Skin of body (tissue), 2 donors: ENCODE data around the gene NUDT14. TPM values are rescaled to one million over a fixed set of nuclear protein-coding genes. Genes with fewer than 3 reads are reported as not detected.

Experiments used
- DNase-seq: peaks from one replicate; lab custom pipeline; 2025; lab: John Stamatoyannopoulos, UW
- total RNA-seq: library from RNA; depleted of rRNA; stranded (reverse); fragments of >200 nt; gene quantifications from one replicate; pipeline ENCODE4 v1.2.3, GENCODE V29; 2014

Gene NUDT14
- total RNA-seq, 1 donor from 2014 or later, result 11.4 TPM

DNA sequence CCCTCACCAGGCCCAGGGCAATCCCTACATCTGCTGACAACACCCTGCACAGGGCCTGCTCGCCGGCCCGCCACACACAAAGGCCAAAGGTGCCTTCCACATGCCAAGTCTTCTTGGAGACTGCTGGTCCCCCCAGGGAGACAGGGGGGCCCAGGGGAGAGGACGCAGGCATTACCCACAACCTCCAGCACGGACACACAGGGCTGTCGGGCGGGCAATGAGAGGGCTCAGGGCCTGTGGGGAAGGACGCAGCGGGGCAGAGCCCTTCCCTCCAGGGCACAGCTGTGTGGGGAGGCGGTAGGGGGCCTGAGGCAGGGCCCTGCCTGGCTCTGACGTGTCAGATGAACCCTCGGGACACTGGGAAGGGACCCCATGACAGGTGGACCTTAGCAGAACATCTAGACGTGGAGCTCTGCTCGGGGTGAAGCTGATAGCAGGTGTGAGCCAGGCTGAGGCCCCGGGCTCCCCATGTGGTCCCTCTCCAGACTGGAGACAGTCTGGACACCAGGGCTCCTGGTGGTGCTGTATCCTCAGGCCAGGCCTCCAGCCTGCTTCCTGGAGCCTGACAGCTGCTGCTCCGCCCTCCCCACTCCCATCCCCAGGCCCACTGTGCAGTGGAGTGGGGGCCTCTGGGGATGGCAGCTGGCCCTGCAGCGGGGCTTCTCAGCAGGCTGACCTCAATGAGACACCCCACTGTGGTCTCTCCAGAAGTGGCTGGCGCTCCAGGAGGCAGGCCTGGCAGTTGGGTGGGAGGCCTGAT, 31.6 kb upstream of the NUDT14 start:
- DNase-seq, result no peak

DNA sequence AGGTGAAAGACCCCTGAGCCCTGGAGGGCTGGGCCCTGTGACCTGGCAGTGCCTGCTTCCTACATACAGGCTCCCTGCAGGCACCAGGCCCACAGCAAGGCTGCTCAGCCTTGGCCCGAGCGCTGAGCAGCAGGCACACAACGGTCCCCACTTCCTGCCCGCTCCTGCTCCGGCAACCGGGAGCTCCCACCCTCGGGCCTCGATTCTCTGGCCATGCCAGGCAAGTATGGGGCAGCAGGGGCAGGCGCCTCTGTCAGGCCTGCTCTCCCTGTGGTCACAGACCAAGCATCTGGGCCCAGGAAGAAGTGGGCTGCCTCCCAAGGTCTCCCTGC, 30.6 kb upstream of the NUDT14 start:
- no peak for DNase-seq

DNA sequence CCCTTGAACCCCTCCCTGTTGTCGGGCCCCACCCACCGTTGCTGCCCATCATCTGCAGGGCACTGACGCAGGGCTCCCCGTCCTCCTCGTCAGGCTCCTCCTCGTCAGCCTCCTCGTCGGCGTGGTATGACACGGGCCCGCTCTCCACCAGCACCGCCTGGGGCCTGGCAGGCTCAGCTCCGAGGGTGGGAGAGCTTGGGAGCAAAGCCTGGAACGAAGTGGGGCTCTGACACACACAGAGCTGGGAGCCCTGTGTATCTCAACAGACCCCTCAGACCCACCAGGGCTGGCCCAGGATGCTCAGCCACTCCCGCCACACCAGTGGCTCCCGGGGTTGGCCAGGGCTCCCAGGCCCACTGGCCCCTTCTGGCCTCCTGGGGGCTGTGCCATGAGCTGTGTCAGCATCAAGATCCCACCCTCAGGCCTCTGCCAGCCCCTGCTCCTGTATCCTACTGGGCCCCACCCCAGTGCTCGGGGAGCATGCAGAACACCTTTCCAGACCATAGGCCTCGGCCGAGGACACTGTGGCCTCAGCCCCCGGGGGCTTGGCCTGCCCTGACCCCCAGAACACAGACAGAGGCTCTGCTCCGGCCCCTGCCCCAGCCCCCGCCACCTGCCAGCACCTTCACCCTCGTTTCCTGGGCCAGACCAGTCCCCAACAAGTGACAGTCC, 30.1 kb upstream of the NUDT14 start:
- DNase-seq, result no peak

DNA sequence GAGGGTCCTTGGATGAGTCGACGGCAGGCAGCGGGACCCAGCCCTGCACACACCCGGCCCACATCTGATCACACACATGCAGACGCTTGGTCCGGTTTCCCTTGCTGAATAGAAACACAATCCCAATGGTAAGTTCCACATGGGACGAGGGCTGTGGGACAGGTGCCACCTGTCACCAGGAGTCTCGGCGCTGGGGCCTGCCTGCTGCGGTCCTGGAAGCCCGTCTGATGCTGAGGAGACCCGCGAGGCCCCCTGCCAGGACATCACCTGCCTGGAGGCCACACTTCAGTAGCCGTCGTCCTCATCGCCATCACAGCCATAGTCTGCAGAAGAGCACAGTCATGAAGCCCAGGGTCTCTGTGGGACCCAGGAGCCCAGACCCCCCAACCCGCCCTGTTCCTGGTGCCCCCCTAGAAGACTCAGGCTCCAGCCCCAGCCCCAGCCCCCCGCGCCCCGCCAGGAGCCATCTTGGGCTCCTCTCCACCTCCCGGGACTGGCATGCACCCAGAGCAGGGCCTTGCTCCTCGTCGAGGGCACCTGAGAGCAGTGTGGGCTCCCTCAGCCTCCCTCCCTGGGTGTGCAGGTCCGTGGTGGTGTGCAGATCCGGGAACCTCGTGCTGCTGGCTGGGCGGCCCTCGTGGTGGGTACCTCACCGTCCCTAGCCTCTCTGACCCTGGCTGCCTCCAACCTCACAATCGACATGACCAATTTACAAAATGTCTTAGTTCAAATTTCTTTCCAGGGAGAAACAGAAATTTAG, 29.3 kb upstream of the NUDT14 start:
- no peak for DNase-seq

DNA sequence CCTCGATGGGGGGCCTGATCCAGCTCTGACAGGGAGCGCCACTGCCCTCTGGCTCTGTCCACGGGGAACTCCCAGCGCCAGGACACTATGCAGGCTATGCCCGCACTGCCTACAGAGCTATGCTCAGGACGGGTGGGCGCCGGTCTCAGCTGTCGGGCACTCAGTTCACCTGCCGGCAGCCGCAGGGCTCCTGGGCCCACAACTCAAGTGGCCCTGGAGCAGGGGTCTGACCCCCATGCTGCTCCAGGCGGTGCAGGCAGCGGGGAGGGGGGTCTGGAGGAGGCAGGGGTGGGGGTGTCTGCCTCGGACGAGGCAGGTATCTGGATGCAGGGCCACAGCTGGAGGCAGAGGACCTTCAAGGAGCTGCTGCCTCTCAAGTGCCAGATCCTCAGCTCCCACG, 28.5 kb upstream of the NUDT14 start:
- DNase-seq, result no peak

DNA sequence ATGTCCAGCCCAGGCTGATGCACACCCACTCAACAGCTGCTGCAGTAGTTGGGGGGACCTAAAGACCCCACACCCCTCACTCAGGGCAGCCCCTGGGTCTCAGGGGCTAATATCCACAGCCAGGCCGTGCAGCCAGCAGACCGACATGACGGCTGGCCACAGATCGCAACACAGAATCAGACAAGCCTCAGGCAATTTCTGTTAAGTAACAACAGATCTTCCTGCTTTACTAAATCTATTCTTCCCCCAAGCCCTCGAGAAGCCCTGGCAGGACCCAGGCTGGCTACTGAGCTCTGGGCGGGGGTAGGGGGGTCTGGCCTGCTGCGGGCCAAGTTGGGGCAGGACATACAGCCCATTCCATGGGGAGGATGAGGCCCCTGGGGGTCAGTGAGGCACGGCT, 28.0 kb upstream of the NUDT14 start:
- DNase-seq, result no peak

DNA sequence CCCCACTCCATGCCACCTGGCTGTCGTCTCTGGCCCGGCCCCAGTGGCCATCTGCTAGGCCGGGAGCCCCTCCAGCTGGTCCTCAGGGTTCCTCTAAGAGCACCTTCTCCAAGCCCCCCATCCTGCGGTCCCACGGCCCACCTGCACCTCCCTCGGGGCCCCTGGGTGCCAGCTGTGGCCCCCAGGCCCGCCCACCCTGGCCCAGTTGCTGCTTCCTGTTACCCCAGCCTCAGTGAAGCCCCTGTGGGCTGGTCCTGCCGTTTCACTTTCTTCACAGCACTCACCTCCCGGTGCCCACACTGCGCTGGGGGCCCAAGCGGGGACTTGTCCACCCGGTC, 27.6 kb upstream of the NUDT14 start:
- no peak for DNase-seq

DNA sequence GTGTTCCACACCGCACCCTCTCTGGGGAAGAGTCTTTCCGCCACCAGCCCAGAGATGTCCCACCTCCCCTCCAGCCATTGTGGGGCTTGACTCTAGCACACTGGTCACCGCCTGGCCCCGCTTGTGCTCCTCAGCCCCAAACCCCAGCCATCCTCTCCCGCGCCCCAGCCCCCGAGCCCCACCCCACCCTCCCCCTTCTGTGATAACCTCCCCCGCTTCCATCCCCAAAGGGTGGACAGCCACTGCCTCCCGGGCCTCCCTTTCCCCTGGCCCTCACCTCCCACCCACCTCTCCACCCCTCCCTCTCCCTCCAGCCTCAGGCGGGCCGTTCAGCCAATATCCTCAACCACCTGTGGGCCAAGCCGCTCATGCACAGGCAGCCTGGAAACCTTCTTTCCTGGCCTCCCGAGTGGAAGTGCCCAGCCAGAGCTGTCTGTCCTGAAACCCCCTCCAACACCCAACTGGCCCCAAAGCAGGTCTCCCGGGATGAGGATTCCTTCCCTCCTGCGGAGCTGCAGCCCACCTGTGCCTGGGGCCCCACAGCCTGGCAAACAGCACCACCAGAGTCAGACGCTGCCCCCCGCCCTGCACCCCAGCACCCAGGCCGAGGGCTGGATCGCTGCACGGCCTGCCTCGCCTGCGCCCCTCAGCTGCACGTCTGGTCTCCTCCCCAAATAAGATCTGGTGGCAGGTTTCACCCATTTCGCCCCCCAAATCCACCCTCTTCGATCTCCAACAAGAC, 27.1 kb upstream of the NUDT14 start:
- no peak for DNase-seq

DNA sequence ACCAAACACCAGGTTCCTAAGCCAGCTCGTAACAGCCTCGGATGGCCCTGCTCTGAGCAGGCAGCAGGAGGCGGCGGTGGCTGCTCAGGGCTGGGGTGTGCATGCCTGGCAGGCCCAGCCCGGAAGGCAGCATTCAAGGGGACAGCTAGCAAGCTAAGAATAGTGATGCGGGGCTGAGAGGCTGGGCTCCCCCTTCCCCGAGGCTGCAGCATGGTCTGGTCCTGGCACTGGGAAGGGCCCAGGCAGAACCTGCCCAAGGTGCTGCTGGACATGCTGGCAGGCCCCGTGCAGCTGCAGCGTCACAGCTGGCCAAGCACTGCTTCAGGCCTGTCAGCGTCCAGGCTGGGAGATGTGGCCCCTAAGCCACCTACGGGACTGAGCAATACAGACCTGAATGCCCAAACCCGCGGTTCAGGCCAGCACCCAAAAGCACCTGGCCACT, 26.4 kb upstream of the NUDT14 start:
- no peak for DNase-seq

DNA sequence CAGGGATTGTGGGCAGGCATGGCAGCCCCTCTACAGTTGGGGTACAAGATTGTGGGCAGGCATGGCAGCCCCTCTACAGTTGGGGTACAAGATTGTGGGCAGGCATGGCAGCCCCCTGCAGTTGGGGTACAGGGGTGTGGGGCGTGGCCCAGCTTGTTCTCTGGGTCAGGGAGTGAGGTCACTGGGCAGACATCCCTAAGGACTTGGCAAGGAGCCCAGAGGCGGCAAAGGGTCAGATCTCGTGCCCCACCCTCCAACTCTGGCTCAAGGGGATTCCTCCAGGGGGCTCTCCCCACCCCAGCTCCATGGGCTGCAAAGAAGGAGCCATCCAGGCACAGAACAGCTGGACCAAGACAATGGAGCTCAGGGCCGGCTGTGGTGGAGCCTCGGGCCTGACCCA, 25.8 kb upstream of the NUDT14 start:
- DNase-seq, result no peak

DNA sequence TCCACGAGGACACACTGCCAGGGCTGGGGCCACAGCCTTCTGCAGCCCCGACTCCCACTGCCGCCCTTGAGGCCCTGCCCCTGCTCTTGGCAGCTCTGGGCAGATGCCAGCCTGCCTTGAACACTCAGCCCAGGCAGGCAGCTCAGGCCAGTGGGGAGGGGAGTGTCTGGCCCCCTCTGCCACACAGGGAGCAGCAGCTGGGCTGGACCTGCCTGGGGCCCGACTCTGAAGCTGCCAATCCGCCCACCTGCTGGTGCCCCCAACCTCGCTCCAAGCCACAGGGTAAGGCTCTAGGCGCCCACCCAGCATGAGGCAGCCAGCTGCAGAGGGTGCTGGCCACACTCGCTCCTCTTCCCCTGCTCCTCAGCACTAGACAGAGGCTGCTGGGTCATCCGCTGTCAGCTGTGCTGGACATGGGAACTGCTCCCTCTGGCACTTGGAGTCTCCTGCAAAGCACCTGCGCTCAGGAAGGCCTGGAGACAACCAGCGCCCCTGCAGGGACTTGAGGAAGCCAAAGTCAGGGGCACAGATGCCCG, 24.6 kb upstream of the NUDT14 start:
- no peak for DNase-seq

DNA sequence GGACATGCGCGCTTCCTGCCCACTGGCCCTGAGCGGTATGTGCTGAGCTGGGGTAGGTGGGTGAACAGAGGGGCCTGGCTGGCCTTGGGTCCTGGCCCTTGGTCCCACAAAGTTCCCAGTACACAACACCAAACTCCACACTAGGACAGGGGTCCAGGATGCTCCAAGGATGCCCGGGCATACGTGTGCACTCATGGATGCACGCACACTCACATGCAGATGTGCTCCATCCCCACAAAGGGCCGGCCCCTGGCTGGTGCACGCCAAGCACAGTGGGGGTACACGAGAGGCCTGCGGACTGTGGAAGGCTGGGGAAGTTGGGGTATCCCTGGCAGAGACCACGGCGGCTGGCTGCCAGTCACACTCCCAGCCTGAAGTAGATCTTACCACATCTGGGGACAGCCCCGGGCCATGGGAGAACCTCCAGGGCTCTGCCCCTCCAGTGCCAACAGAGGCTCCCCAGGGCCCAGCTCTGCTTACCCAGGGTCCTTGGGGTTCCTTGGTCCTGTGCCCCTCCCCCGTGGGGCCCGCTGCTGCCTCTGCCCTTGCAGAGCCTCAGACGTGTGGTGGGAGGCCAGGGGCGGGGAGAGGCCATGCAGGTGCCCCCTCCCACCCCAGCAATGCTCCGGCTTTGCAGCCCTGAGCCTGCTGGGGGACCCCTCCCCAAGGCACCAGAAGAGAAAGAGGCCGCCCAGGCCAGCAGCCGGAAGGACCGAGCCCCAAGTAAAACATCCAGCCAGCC, 24.0 kb upstream of the NUDT14 start:
- no peak for DNase-seq

DNA sequence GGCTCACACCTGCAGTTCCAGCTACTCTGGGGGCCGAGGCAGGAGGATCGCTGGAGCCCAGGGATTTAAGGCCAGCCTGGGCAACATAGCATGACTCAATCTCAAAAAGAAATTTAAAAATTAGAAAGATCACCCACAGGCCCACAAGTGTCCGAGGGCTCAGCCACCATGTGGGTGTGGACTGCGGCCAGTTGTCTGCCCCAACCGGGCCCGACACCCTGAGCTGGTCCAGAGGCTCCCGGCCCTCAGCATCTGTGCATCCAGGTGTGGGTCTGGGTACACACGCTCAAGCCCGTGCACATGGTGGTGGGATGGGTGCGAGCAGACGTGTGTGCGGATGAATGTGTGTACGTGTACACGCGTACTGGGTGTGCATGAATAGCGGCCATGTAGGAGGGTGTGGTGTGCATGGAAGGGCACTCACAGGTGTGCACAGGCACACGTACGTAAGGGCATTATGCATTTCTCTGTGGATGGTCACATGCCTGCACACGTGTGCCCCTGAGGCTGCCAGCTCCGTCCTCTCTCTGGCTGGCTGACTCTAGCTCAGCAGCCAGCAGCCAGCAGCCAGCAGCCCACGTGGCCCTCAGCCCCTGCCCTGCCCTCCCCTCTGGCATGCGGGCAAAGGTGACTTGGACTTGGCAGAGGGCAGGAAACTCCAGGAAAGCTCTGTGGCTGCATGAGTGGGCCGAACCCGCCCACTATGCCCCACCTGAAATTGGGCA, 23.3 kb upstream of the NUDT14 start:
- no peak for DNase-seq

DNA sequence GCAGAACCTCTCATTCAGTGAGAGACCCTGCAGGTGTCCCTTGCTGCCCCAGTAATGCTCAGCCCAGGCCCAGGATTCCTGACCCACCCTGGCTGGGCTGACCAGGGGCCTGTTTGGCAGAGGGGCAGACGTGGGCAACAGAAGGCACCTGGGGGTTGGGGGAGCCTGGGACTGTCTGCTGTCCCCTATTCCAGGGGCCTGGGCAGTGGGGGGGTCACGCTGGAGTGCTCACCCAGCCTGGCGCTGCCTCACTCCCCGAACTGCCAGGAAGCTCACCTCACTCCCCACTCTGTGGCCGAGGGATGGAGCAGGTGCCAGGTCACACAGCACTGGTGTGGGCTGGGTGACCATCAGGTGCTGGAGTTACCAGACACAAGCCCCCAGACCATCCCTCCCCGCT, 22.6 kb upstream of the NUDT14 start:
- DNase-seq, result no peak

DNA sequence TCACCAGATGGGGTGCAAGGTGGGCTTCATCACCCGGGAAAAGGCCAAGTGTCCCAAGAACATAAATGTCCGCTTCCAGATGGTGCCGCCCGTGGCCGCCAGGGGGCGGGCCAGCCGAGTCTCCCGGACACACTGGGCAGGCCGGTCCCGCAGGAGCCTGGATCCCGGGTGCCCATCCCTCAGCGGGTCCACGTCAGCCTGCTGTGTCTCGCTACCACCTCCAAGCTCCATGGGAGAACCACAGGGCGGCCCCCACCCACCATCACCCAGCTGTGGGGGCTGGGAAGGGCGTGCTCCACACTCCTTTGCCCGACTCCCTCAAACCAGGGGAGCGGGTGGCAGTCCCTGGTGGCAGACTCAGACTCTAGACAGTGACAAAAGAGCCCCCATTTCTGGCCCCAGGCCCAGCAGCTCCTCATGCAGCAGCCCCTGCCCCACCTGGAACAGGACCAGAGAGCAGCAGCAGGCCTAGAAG, 22.0 kb upstream of the NUDT14 start:
- no peak for DNase-seq

DNA sequence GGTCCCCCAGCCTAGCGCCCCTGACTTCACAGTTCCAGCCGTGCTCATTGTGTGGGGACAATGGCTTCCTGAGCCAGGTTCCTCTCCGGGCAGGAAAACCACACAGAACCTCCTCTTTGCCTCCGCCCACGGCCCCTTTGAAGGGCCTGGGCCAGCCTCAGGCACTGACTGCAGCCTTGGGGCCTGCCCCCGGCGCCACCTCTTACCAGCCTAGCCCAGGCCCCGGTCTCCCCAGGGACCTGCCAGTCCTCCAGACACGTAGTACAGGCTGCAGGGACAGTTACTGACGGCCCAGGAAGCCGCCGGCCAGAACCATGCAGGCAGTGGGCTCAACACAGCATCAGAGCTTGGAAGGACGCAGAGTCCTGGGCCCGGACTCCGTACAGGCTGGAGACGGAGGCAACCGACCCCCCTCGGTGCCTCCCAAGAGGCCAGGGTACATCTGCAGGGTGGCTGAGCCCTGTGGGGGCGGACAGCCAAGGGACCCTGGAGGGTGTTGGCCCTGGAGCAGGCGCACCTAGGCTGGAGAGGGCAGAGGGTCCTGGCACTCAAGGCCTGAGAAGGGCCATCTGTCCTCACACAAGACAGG, 20.9 kb upstream of the NUDT14 start:
- DNase-seq, result no peak

DNA sequence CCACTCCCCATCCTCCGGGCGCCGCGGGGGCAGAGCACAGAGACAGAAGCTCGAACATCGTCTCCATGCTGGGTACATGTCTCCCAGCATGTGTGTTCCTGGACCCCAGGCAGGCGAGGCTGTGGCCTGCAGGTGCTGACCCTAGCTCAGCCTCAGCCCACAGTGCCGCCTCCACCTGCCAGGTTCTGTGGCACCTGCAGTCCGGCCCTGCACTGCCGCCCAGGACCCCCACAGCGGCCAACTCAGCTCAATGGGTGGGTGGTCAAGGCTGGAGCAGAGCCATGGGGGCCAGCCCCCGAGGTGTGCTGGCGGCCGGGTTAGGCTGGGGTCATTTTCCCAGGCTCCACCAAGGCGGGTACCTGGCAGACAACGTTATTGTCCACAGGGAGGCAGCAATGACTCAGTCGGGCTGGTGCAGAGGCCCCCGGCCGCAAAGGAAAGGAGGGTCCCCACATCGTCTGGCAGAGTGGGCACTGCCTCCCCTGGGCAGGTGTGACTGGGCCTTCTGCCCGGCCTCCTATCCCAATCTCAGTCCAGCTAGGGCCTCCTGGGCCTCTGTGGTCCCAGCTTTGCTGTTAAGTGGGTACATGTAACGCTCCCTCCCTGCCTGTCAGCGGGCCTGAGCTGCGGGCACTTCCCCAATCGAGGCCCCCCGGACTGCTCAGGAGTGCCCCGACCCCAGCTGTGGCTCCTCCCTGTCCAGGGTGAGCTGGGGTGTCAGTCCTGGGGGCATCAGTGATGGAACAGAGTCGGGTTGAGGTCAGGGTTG, 20.2 kb upstream of the NUDT14 start:
- DNase-seq, result no peak

DNA sequence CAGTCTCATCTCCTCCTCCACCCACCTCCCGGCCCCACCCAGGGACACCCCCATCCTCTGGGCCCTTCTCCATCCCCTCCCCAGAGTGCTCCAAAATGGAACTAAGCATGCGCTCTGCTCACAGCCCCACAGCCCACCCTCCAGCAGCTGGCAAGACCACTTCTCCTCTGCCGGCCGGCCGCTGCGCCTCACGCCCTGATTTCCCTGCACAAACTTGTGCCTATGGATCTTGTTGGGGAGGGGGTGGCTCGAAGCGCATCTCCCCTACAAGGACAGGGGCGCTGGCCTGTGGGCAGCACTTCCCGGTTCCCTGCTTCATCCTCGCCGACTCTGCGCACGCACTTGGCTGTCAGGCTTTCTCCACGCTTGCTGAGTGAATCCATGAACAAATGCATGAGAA, 19.5 kb upstream of the NUDT14 start:
- no peak for DNase-seq

DNA sequence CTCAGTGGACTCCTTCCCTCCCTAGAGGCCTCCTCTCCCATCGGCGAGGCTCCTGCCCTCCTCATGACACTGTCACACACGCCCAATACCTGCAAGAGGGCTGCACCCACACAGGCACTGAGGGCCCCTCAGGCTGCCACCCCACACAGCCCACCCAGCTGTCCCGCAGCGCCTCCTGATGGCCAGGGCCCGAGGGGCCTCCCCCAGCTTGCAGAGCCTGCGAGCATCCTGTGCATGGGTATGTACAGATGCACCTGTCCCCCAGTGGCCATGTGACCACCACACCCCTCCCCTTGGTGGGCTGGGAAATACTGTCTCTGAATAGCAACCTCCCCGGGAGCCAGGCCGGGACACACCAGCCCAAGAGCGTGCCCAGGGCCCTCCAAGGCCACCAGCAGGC, 19.0 kb upstream of the NUDT14 start:
- no peak for DNase-seq
